Activated CD4-positive, alpha-beta T cell treated with anti-CD3 and anti-CD28 coated beads for 36 hours (primary cell): ENCODE data around the gene CHMP4B. TPM values are rescaled to one million over a fixed set of nuclear protein-coding genes. Genes with fewer than 3 reads are reported as not detected.
A peak's percentile ranks its signal among the peaks of the same experiment; 100 is the strongest.

Experiments
- ATAC-seq: fragments of 200-7000 bp; cut with Tn5 transposase; one replicate; pipeline ENCODE4 v1.10.0; 2021; ENCODE audit warnings: mild to moderate bottlenecking, moderate library complexity
- CTCF ChIA-PET: fragments of 350-600 bp; sonication (Branson Sonifier 250); formaldehyde crosslinking; loops from one replicate; lab custom pipeline; 2021; ENCODE audit warnings: antibody characterized with exemption; lab: Charles Lee
- POLR2A ChIA-PET: fragments of 350-600 bp; sonication (Branson Sonifier 250); formaldehyde crosslinking; loops from one replicate; lab custom pipeline; 2021; ENCODE audit warnings: antibody characterized with exemption, inconsistent platforms; lab: Charles Lee
- DNase-seq: peaks from one replicate; pipeline ENCODE4 v3.0.0-alpha.2; 2020
- H3K27ac Mint-ChIP-seq: one replicate; pipeline ENCODE4 v1.8.0; 2021; ENCODE audit warnings: mixed read lengths
- H3K27me3 Mint-ChIP-seq: one replicate; pipeline ENCODE4 v1.8.0; 2021; ENCODE audit warnings: mixed read lengths
- H3K36me3 Mint-ChIP-seq: one replicate; pipeline ENCODE4 v1.8.0; 2021; ENCODE audit warnings: low read depth, mixed read lengths
- H3K4me1 Mint-ChIP-seq: one replicate; pipeline ENCODE4 v1.8.0; 2021; ENCODE audit warnings: mixed read lengths
- H3K4me3 Mint-ChIP-seq: one replicate; pipeline ENCODE4 v1.8.0; 2021; ENCODE audit warnings: mild to moderate bottlenecking, moderate library complexity, mixed read lengths
- H3K9me3 Mint-ChIP-seq: one replicate; pipeline ENCODE4 v1.8.0; 2021; ENCODE audit warnings: low read depth, mixed read lengths
- intact Hi-C, 2 experiments: fragments of 100-400 bp; cut with DNase I in 1 of 2; cut with micrococcal nuclease in 1 of 2; formaldehyde crosslinking; loops; one replicate each; pipeline versions ENCODE4 v1.14.2 to v1.15.1; 2022 to 2024; cut with DNase I, micrococcal nuclease
- total RNA-seq, 2 experiments: library from RNA; stranded (reverse); gene quantifications; one replicate each; pipeline ENCODE4 v1.2.3, GENCODE V29; 2021

CHMP4B gene
- total RNA-seq, 2 experiments from 2014 or later, result 86.0 to 94.1 TPM

GRCh38 chr20:33829636-33830035 is 18.5 kb downstream of the CHMP4B start:
- Mint-ChIP-seq H3K36me3 (peaks cover 24% of the 10 kb centered on the region), H3K4me1 (peaks cover 60% of the 10 kb centered on the region)
- POLR2A ChIA-PET, result interaction anchor here (0.6 to 0.9 kb wide), 2 partner anchors 14 to 404 kb away, joined by 3 read pairs; no protein-coding TSS in a partner anchor

GRCh38 chr20:33830371-33830770 is 19.2 kb downstream of the CHMP4B start:
- POLR2A ChIA-PET, result interaction anchor here (0.9 kb wide), 1 partner anchor 13 kb away, joined by 3 read pairs; no protein-coding TSS in a partner anchor
- H3K27me3 Mint-ChIP-seq, result no peaks in the 10 kb centered on the region
- no peak for DNase-seq
- H3K4me1 Mint-ChIP-seq, result peaks cover 56% of the 10 kb centered on the region
- H3K27ac Mint-ChIP-seq, result no peak overlapping the region
- no peaks in the 10 kb centered on the region for H3K9me3 Mint-ChIP-seq
- ATAC-seq, result no peak
- CTCF ChIA-PET, result interaction anchor here (0.6 to 0.7 kb wide), 2 partner anchors 21 to 1537 kb away, joined by 3 read pairs; no protein-coding TSS in a partner anchor
- no peak overlapping the region for H3K4me3 Mint-ChIP-seq
- peaks cover 28% of the 10 kb centered on the region for H3K36me3 Mint-ChIP-seq
- intact Hi-C loops, result no loop called here

More at GRCh38 chr20:33829636-33830035, 18.5 kb downstream of the CHMP4B start:
- Mint-ChIP-seq H3K27me3 (no peaks in the 10 kb centered on the region), H3K4me3 (no peak overlapping the region), H3K9me3 (no peaks in the 10 kb centered on the region), H3K27ac (peak overlapping the region; percentile 11)
- DNase-seq, result no peak
- CTCF ChIA-PET, result interaction anchor here (0.6 kb wide), 1 partner anchor 19 kb away, joined by 4 read pairs; no protein-coding TSS in a partner anchor
- intact Hi-C loops, result no loop called here
- no peak for ATAC-seq

- Mint-ChIP-seq H3K4me1 (peaks cover 52% of the 10 kb centered on the region), H3K36me3 (peaks cover 29% of the 10 kb centered on the region), H3K27me3 (no peaks in the 10 kb centered on the region), H3K4me3 (no peak overlapping the region), H3K27ac (no peak overlapping the region), H3K9me3 (no peaks in the 10 kb centered on the region)
- DNase-seq (no peak), ATAC-seq (no peak)
- CTCF ChIA-PET, result interaction anchor here (0.7 kb wide), 1 partner anchor 22 kb away, joined by 3 read pairs; no protein-coding TSS in a partner anchor
- intact Hi-C loops, result no loop called here
- POLR2A ChIA-PET, result no interaction called here
These were observed 21.1 kb downstream of the CHMP4B start for GRCh38 chr20:33832103-33832804.

GRCh38 chr20:33833333-33833732 is 22.2 kb downstream of the CHMP4B start:
- peaks cover 51% of the 10 kb centered on the region for H3K4me1 Mint-ChIP-seq
- H3K36me3 Mint-ChIP-seq, result peaks cover 29% of the 10 kb centered on the region
- H3K9me3 Mint-ChIP-seq, result no peaks in the 10 kb centered on the region
- CTCF ChIA-PET, result no interaction called here
- no peaks in the 10 kb centered on the region for H3K27me3 Mint-ChIP-seq
- peak overlapping the region; percentile 1 for H3K27ac Mint-ChIP-seq
- intact Hi-C loops, result no loop called here
- no peak overlapping the region for H3K4me3 Mint-ChIP-seq
- POLR2A ChIA-PET, result no interaction called here
- no peak for DNase-seq
- ATAC-seq, result no peak

- Mint-ChIP-seq H3K27ac (no peak overlapping the region), H3K36me3 (peaks cover 29% of the 10 kb centered on the region), H3K9me3 (no peaks in the 10 kb centered on the region), H3K27me3 (no peaks in the 10 kb centered on the region), H3K4me1 (peaks cover 49% of the 10 kb centered on the region), H3K4me3 (no peak overlapping the region)
- ATAC-seq, result no peak
- CTCF ChIA-PET, result no interaction called here
- POLR2A ChIA-PET, result no interaction called here
- no peak for DNase-seq
- intact Hi-C loops, result no loop called here
These were observed 24.5 kb downstream of the CHMP4B start for GRCh38 chr20:33835615-33836172.

- no peak overlapping the region for H3K4me3 Mint-ChIP-seq
- H3K4me1 Mint-ChIP-seq, result peaks cover 55% of the 10 kb centered on the region
- H3K27ac Mint-ChIP-seq, result no peak overlapping the region
- ChIA-PET POLR2A (no interaction called here), CTCF (interaction anchor here (1.3 to 1.4 kb wide), 2 partner anchors 13 to 44 kb away, joined by 3 to 4 read pairs; no protein-coding TSS in a partner anchor)
- DNase-seq (no peak), ATAC-seq (no peak)
- peaks cover 29% of the 10 kb centered on the region for H3K36me3 Mint-ChIP-seq
- H3K27me3 Mint-ChIP-seq, result no peaks in the 10 kb centered on the region
- intact Hi-C loops, result no loop called here
- H3K9me3 Mint-ChIP-seq, result no peaks in the 10 kb centered on the region
These were observed 25.1 kb downstream of the CHMP4B start for GRCh38 chr20:33836277-33836676.

- H3K36me3 Mint-ChIP-seq, result peaks cover 22% of the 10 kb centered on the region
- intact Hi-C loops, result no loop called here
- H3K9me3 Mint-ChIP-seq, result no peaks in the 10 kb centered on the region
- ATAC-seq (no peak), DNase-seq (no peak)
- H3K4me3 Mint-ChIP-seq, result no peak overlapping the region
- H3K27me3 Mint-ChIP-seq, result no peaks in the 10 kb centered on the region
- POLR2A ChIA-PET, result no interaction called here
- H3K27ac Mint-ChIP-seq, result peak overlapping the region; percentile 30
- H3K4me1 Mint-ChIP-seq, result peaks cover 64% of the 10 kb centered on the region
- CTCF ChIA-PET, result interaction anchor here (0.6 to 1.4 kb wide), 5 partner anchors 11 to 351 kb away, joined by 3 to 4 read pairs (median 3); no protein-coding TSS in a partner anchor
These were observed 26.1 kb downstream of the CHMP4B start for GRCh38 chr20:33837096-33837830.

- POLR2A ChIA-PET, result no interaction called here
- ATAC-seq, result no peak
- CTCF ChIA-PET, result interaction anchor here (0.6 to 1.2 kb wide), 2 partner anchors 25 to 51 kb away, joined by 3 to 5 read pairs; no protein-coding TSS in a partner anchor
These were observed 27.1 kb downstream of the CHMP4B start for GRCh38 chr20:33838035-33838864.

GRCh38 chr20:33839591-33839990 is 28.4 kb downstream of the CHMP4B start:
- no peak for ATAC-seq
- POLR2A ChIA-PET, result interaction anchor here (0.6 kb wide), 1 partner anchor 25 kb away, joined by 3 read pairs; no protein-coding TSS in a partner anchor
- no peak overlapping the region for H3K4me3 Mint-ChIP-seq
- no peak overlapping the region for H3K27ac Mint-ChIP-seq
- DNase-seq, result no peak
- H3K4me1 Mint-ChIP-seq, result peaks cover 82% of the 10 kb centered on the region
- H3K27me3 Mint-ChIP-seq, result no peaks in the 10 kb centered on the region
- H3K36me3 Mint-ChIP-seq, result peaks cover 11% of the 10 kb centered on the region
- CTCF ChIA-PET, result interaction anchor here (0.6 to 1.2 kb wide), 3 partner anchors 13 to 27 kb away, joined by 3 to 6 read pairs (median 5); no protein-coding TSS in a partner anchor
- intact Hi-C loops, result no loop called here
- no peaks in the 10 kb centered on the region for H3K9me3 Mint-ChIP-seq

More at GRCh38 chr20:33838035-33838864, 27.1 kb downstream of the CHMP4B start:
- intact Hi-C loops, result no loop called here
- DNase-seq, result no peak
- H3K9me3 Mint-ChIP-seq, result no peaks in the 10 kb centered on the region
- H3K36me3 Mint-ChIP-seq, result peaks cover 19% of the 10 kb centered on the region
- H3K4me3 Mint-ChIP-seq, result no peak overlapping the region
- peaks cover 74% of the 10 kb centered on the region for H3K4me1 Mint-ChIP-seq
- H3K27me3 Mint-ChIP-seq, result no peaks in the 10 kb centered on the region
- H3K27ac Mint-ChIP-seq, result no peak overlapping the region

GRCh38 chr20:33840160-33840559 is 29.0 kb downstream of the CHMP4B start:
- DNase-seq, result no peak
- intact Hi-C loops, result no loop called here
- CTCF ChIA-PET, result interaction anchor here (0.5 to 1.6 kb wide), 2 partner anchors 10 to 75 kb away, joined by 3 to 5 read pairs; no protein-coding TSS in a partner anchor
- Mint-ChIP-seq H3K9me3 (no peaks in the 10 kb centered on the region), H3K36me3 (peaks cover 7% of the 10 kb centered on the region), H3K4me1 (peaks cover 84% of the 10 kb centered on the region), H3K4me3 (no peak overlapping the region), H3K27ac (no peak overlapping the region), H3K27me3 (no peaks in the 10 kb centered on the region)
- ATAC-seq, result no peak
- POLR2A ChIA-PET, result no interaction called here
